HG02642 (cell line): ENCODE data around the gene RND3.

Experiments
- ATAC-seq: cut with Tn5 transposase; IDR thresholded peaks from one replicate; pipeline ENCODE4 v1.9.1; 2021; ENCODE audit warnings: mild to moderate bottlenecking; ENCODE audit not compliant: unreplicated experiment, poor library complexity

Gene RND3

GRCh38 chr2:150495001-150495400, 7.5 kb upstream of the RND3 start:
- no peak for ATAC-seq

- ATAC-seq = no peak
These were observed 6.9 kb upstream of the RND3 start for GRCh38 chr2:150494234-150494945.

GRCh38 chr2:150491943-150492342, 4.5 kb upstream of the RND3 start:
- no peak for ATAC-seq

GRCh38 chr2:150491430-150491829, 4.0 kb upstream of the RND3 start:
- ATAC-seq = no peak

- ATAC-seq = no peak
These were observed 3.0 kb upstream of the RND3 start for GRCh38 chr2:150490466-150490865.

GRCh38 chr2:150486539-150487484, 655 bp downstream of the RND3 start:
- no peak for ATAC-seq

- no peak for ATAC-seq
These were observed 1.5 kb downstream of the RND3 start for GRCh38 chr2:150485871-150486538.

- no peak for ATAC-seq
These were observed 2.2 kb downstream of the RND3 start for GRCh38 chr2:150485114-150485870.

GRCh38 chr2:150484461-150485021, 2.9 kb downstream of the RND3 start:
- ATAC-seq = no peak

- no peak for ATAC-seq
These were observed 3.5 kb downstream of the RND3 start for GRCh38 chr2:150484006-150484405.

GRCh38 chr2:150483532-150483931, 3.9 kb downstream of the RND3 start:
- ATAC-seq = no peak

GRCh38 chr2:150482667-150483400, 4.6 kb downstream of the RND3 start:
- no peak for ATAC-seq

GRCh38 chr2:150482111-150482510, 5.4 kb downstream of the RND3 start:
- ATAC-seq = no peak

- ATAC-seq = no peak
These were observed 6.3 kb downstream of the RND3 start for GRCh38 chr2:150480971-150481830.

- no peak for ATAC-seq
These were observed 7.2 kb downstream of the RND3 start for GRCh38 chr2:150480241-150480640.

GRCh38 chr2:150479075-150479915, 8.2 kb downstream of the RND3 start:
- ATAC-seq = no peak

- ATAC-seq = no peak
These were observed 9.1 kb downstream of the RND3 start for GRCh38 chr2:150478200-150478974.
